ENCODE results near the gene OR6C70.
"Not testable (repeated sequence)": the region's sequence is repeated elsewhere in the genome, so short reads cannot be mapped to it uniquely, and the experiment has no call there.

OR6C70 gene

GRCh38 chr12:55492078-55492477, 22.1 kb upstream of the OR6C70 start, which contains the start of gene OR6C68:
Gene OR6C68, plus strand, starts transcription at chr12:55492378. Its CDS starts 0 bp downstream, at chr12:55492378.
- no peak for TF ChIP-seq CTCF (IDR thresholded peaks at IDR 0.05; ENCODE audit: insufficient read depth, low read depth, low read length, missing control alignments)
- no peak within 1 kb of the TSS for H3K4me3 ChIP-seq (ENCODE audit: low read length)
- DNase-seq (ENCODE audit: low read depth) = no peak

- not testable (repeated sequence) for DNase-seq (ENCODE audit: low read depth); H3K4me3 ChIP-seq (ENCODE audit: low read length)
These were observed 14.3 kb upstream of the OR6C70 start for GRCh38 chr12:55484284-55484683.

GRCh38 chr12:55479136-55479535, 9.2 kb upstream of the OR6C70 start:
- not testable (repeated sequence) for DNase-seq (ENCODE audit: low read depth); H3K4me3 ChIP-seq (ENCODE audit: low read length)

- no peak for TF ChIP-seq CTCF (IDR thresholded peaks at IDR 0.05; ENCODE audit: insufficient read depth, low read depth, low read length, missing control alignments)
- DNase-seq (ENCODE audit: low read depth) = no peak
These were observed 2.3 kb upstream of the OR6C70 start for GRCh38 chr12:55472264-55472663.

GRCh38 chr12:55469291-55469690, 647 bp downstream of the OR6C70 start:
- TF ChIP-seq CTCF (IDR thresholded peaks at IDR 0.05; ENCODE audit: insufficient read depth, low read depth, low read length, missing control alignments) = no peak
- DNase-seq (ENCODE audit: low read depth) = no peak
- H3K4me3 ChIP-seq (ENCODE audit: low read length) = no peak overlapping the region

More at GRCh38 chr12:55472264-55472663, 2.3 kb upstream of the OR6C70 start:
- no peak overlapping the region for H3K4me3 ChIP-seq (ENCODE audit: low read length)

- no peak for DNase-seq (ENCODE audit: low read depth)
- no peak overlapping the region for H3K4me3 ChIP-seq (ENCODE audit: low read length)
- no peak for TF ChIP-seq CTCF (IDR thresholded peaks at IDR 0.05; ENCODE audit: insufficient read depth, low read depth, low read length, missing control alignments)
These were observed 2.1 kb downstream of the OR6C70 start for GRCh38 chr12:55467836-55468235.

- DNase-seq (ENCODE audit: low read depth) = not testable (repeated sequence)
These were observed 5.0 kb downstream of the OR6C70 start for GRCh38 chr12:55464926-55465325.

GRCh38 chr12:55448825-55449224, 21.1 kb downstream of the OR6C70 start:
- DNase-seq (ENCODE audit: low read depth) = no peak
- H3K4me3 ChIP-seq (ENCODE audit: low read length) = no peak overlapping the region
- TF ChIP-seq CTCF (IDR thresholded peaks at IDR 0.05; ENCODE audit: insufficient read depth, low read depth, low read length, missing control alignments) = no peak

More at GRCh38 chr12:55464926-55465325, 5.0 kb downstream of the OR6C70 start:
- H3K4me3 ChIP-seq (ENCODE audit: low read length) = not testable (repeated sequence)

- TF ChIP-seq CTCF (IDR thresholded peaks at IDR 0.05; ENCODE audit: insufficient read depth, low read depth, low read length, missing control alignments) = peak; percentile 4
- H3K4me3 ChIP-seq (ENCODE audit: low read length) = no peak overlapping the region
- peak; percentile 1 for DNase-seq (ENCODE audit: low read depth)
These were observed 23.6 kb downstream of the OR6C70 start for GRCh38 chr12:55446326-55446725.
